Upper lobe of left lung (tissue), 6 donors: ENCODE results near the gene IL4. TPM values are rescaled to one million over a fixed set of nuclear protein-coding genes. Genes with fewer than 3 reads are reported as not detected.

Experiments
- ATAC-seq, 2 donors: fragments of 200-7000 bp; cut with Tn5 transposase; one replicate each; pipeline ENCODE4 v1.9.1; 2022; ENCODE audit warnings: mild to moderate bottlenecking in 2 of 2, moderate library complexity in 2 of 2; ENCODE audit not compliant: low FRiP score in 2 of 2
- DNase-seq, 2 donors: peaks; one replicate each; pipeline ENCODE4 v3.0.0-alpha.2; 2019 to 2020
- H3K27ac ChIP-seq, 4 donors: fragments of 200-600 bp; sonication (generic); one replicate each; pipeline ENCODE4 v1.5.1; 2016 to 2019
- H3K27me3 ChIP-seq, 4 donors: fragments of 200-600 bp; sonication (generic); one replicate each; pipeline ENCODE4 v1.5.1; 2017 to 2019
- H3K36me3 ChIP-seq, 4 donors: fragments of 200-600 bp; sonication (generic); one replicate each; pipeline ENCODE4 v1.5.1; 2016 to 2019
- H3K4me1 ChIP-seq, 4 donors: fragments of 200-600 bp; sonication (generic); one replicate each; pipeline ENCODE4 v1.5.1; 2018 to 2019
- H3K4me3 ChIP-seq, 4 donors: fragments of 200-600 bp; sonication (generic); one replicate each; pipeline ENCODE4 v1.5.1; 2017 to 2019; ENCODE audit warnings: mild to moderate bottlenecking in 2 of 4, moderate library complexity in 1 of 4
- H3K9me3 ChIP-seq, 4 donors: fragments of 200-600 bp; sonication (generic); one replicate each; pipeline ENCODE4 v1.5.1; 2018 to 2019
- CTCF ChIP-seq, 6 experiments: fragments of 450-650 bp in 4 of 6; fragments of 200-600 bp in 2 of 6; sonication (generic) in 2 of 6; IDR thresholded peaks; one replicate each; pipeline ENCODE4 v1.5.1; 2016 to 2019; ENCODE audit warnings: antibody characterized with exemption in 6 of 6
- EP300 ChIP-seq, 4 donors: sonication (generic); formaldehyde crosslinking; IDR thresholded peaks; one replicate each; pipeline ENCODE4 v1.5.1; 2017; ENCODE audit warnings: antibody characterized with exemption in 4 of 4, control low read depth in 2 of 4
- POLR2A ChIP-seq, 4 donors: fragments of 450-650 bp; IDR thresholded peaks; one replicate each; pipeline ENCODE4 v1.5.1; 2016 to 2017; ENCODE audit warnings: antibody characterized with exemption in 4 of 4, mild to moderate bottlenecking in 2 of 4
- POLR2AphosphoS5 ChIP-seq, 2 donors: sonication (generic); formaldehyde crosslinking; IDR thresholded peaks; one replicate each; pipeline ENCODE4 v1.5.1; 2017; ENCODE audit warnings: antibody characterized with exemption in 2 of 2
- WGBS, 2 donors: methylation state at CpG; one replicate each; pipeline ENCODE4 v1.1.5; 2017 to 2018; 5-methylcytosine and 5-hydroxymethylcytosine counted together
- total RNA-seq, 6 donors: library from RNA; depleted of rRNA in 4 of 6; stranded (reverse); fragments of >200 nt in 4 of 6; gene quantifications; one replicate each; pipeline versions ENCODE4 v1.1.0 to v1.2.1, GENCODE V29; 2016 to 2021
- donor health status: DM: no; HTN: no; CAD: no; lungs with moderate emphysema.
- donor health status: DM: no; HTN: yes; CAD: no; lungs with severe emphysema.

The IL4 gene
- total RNA-seq, 6 donors from 2014 or later, result not detected

- Histone ChIP-seq H3K27me3 (no peaks in the 10 kb centered on the region), H3K27ac (no peak overlapping the region), H3K36me3 (peaks cover 13 to 67% (median 39%) of the 10 kb centered on the region in 4 donors), H3K4me3 (no peak overlapping the region), H3K9me3 (no peaks in the 10 kb centered on the region), H3K4me1 (no peaks in the 10 kb centered on the region)
- TF ChIP-seq POLR2A (IDR thresholded peaks at IDR 0.05), result no peak
- no peak for TF ChIP-seq EP300 (IDR thresholded peaks at IDR 0.05)
- TF ChIP-seq POLR2AphosphoS5 (IDR thresholded peaks at IDR 0.05), result no peak
- no peak for TF ChIP-seq CTCF (IDR thresholded peaks at IDR 0.05)
- DNase-seq (no peak), ATAC-seq (no peak)
- WGBS, 2 donors, result 75 to 81% methylated on average over 2 to 3 of the region's 3 CpGs
Measured at GRCh38 chr5:132641241-132641723, 32.5 kb upstream of the IL4 start.

GRCh38 chr5:132641841-132642240, 31.9 kb upstream of the IL4 start:
- Histone ChIP-seq H3K27ac (no peak overlapping the region), H3K9me3 (no peaks in the 10 kb centered on the region), H3K4me1 (no peaks in the 10 kb centered on the region), H3K36me3 (peaks cover 13 to 65% (median 39%) of the 10 kb centered on the region in 4 donors), H3K27me3 (no peaks in the 10 kb centered on the region), H3K4me3 (no peak overlapping the region)
- DNase-seq (no peak), ATAC-seq (no peak)
- 97 to 100% methylated on average over 3 of the region's 3 CpGs for WGBS, 2 donors
- TF ChIP-seq CTCF (IDR thresholded peaks at IDR 0.05) (no peak), POLR2AphosphoS5 (IDR thresholded peaks at IDR 0.05) (no peak), EP300 (IDR thresholded peaks at IDR 0.05) (no peak), POLR2A (IDR thresholded peaks at IDR 0.05) (no peak)

GRCh38 chr5:132644177-132644576, 29.6 kb upstream of the IL4 start:
- Histone ChIP-seq H3K27me3 (no peaks in the 10 kb centered on the region), H3K9me3 (peaks cover 0 to 12% (median 0%) of the 10 kb centered on the region in 4 donors), H3K4me1 (no peaks in the 10 kb centered on the region), H3K4me3 (no peak overlapping the region), H3K27ac (no peak overlapping the region), H3K36me3 (peaks cover 10 to 42% (median 20%) of the 10 kb centered on the region in 4 donors)
- DNase-seq (no peak), ATAC-seq (no peak)
- TF ChIP-seq POLR2A (IDR thresholded peaks at IDR 0.05) (no peak), CTCF (IDR thresholded peaks at IDR 0.05) (no peak), POLR2AphosphoS5 (IDR thresholded peaks at IDR 0.05) (no peak), EP300 (IDR thresholded peaks at IDR 0.05) (no peak)

- peaks cover 0 to 17% (median 9%) of the 10 kb centered on the region in 4 donors for H3K36me3 ChIP-seq
- ATAC-seq (no peak), DNase-seq (no peak)
- H3K27ac ChIP-seq, result no peak overlapping the region
- H3K27me3 ChIP-seq, result no peaks in the 10 kb centered on the region
- H3K4me1 ChIP-seq, result no peaks in the 10 kb centered on the region
- H3K9me3 ChIP-seq, result peaks cover 0 to 12% (median 0%) of the 10 kb centered on the region in 4 donors
- H3K4me3 ChIP-seq, result no peak overlapping the region
- 89 to 92% methylated on average over 10 to 11 of the region's 11 CpGs for WGBS, 2 donors
- no peak for TF ChIP-seq POLR2AphosphoS5 (IDR thresholded peaks at IDR 0.05)
- no peak for TF ChIP-seq CTCF (IDR thresholded peaks at IDR 0.05)
- no peak for TF ChIP-seq POLR2A (IDR thresholded peaks at IDR 0.05)
- no peak for TF ChIP-seq EP300 (IDR thresholded peaks at IDR 0.05)
Measured at GRCh38 chr5:132646583-132647266, 27.1 kb upstream of the IL4 start.

GRCh38 chr5:132647473-132647872, 26.3 kb upstream of the IL4 start:
- peaks cover 0 to 10% (median 5%) of the 10 kb centered on the region in 4 donors for H3K36me3 ChIP-seq
- H3K4me3 ChIP-seq, result no peak overlapping the region
- no peaks in the 10 kb centered on the region for H3K4me1 ChIP-seq
- H3K27me3 ChIP-seq, result no peaks in the 10 kb centered on the region
- H3K9me3 ChIP-seq, result peaks cover 0 to 12% (median 0%) of the 10 kb centered on the region in 4 donors
- no peak overlapping the region for H3K27ac ChIP-seq
- TF ChIP-seq EP300 (IDR thresholded peaks at IDR 0.05) (no peak), POLR2AphosphoS5 (IDR thresholded peaks at IDR 0.05) (no peak), CTCF (IDR thresholded peaks at IDR 0.05) (no peak), POLR2A (IDR thresholded peaks at IDR 0.05) (no peak)
- 97% methylated on average over 2 of the region's 2 CpGs for WGBS, 2 donors
- DNase-seq (no peak), ATAC-seq (no peak)
